Measurements from ENCODE around the gene WDR19. TPM values are rescaled to one million over a fixed set of nuclear protein-coding genes. Genes with fewer than 3 reads are reported as not detected.
"Not testable (repeated sequence)": the region's sequence is repeated elsewhere in the genome, so short reads cannot be mapped to it uniquely, and the experiment has no call there.

WDR19 gene
- total RNA-seq, 1 donor from 2014 or later = 70.5 TPM

DNA sequence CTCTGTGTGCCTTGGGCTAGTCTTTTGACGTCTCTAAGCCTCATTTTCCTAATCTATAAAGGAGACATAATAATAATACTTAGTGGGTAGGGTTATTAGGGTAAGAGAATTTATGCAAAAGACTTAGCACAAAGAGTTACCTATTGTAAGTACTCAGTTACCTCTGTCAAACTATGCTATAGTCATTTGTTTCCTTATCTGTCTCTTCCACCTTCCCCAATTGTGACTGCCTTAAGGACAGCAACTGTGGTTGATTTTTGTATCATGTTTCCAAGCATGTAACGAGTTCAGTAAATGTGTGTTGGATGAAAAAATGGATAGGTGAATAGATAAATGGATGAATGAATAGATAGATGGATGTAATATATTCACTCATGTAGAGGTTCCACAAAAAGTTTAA, 48.1 kb downstream of the WDR19 start:
- intact Hi-C loops (cut with DNase I) = no loop called here
- no peak for ATAC-seq
- no peak for DNase-seq (ENCODE audit: low spot score)

DNA sequence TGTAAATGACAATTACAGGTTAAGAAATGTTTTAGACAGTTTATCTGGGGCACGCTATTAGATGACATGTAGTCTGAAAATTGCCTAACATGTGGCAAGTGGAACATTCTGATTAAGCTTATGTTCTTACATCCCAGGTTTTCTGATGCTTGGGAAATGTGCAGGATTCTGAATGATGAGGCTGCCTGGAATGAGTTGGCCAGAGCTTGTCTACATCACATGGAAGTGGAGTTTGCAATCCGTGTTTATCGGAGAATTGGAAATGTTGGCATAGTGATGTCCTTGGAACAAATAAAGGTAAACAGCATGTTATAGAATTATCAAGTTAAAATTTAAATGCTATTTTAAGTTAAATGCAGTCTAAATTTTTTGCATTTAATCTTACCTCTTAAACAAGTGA, 49.3 kb downstream of the WDR19 start:
- no peak for ATAC-seq
- intact Hi-C loops (cut with DNase I) = no loop called here

DNA sequence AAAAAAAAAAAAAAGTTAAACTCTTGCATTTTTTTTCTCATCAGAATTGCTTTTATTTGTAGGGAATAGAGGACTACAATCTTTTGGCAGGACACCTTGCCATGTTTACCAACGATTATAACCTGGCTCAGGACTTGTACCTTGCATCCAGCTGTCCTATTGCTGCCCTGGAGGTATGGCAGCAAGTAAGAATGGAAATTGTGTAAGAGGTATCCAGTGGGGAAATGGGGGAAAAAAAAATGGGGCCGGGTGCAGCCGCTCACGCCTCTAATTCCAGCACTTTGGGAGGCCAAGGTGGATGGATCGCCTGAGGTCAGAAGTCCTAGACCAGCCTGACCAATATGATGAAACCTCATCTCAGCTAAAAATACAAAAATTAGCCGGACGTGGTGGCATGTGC, 49.8 kb downstream of the WDR19 start:
- ATAC-seq (no peak), DNase-seq (ENCODE audit: low spot score) (no peak)
- intact Hi-C loops (cut with DNase I) = no loop called here

More for the DNA sequence above, 49.3 kb downstream of the WDR19 start:
- no peak for DNase-seq (ENCODE audit: low spot score)

DNA sequence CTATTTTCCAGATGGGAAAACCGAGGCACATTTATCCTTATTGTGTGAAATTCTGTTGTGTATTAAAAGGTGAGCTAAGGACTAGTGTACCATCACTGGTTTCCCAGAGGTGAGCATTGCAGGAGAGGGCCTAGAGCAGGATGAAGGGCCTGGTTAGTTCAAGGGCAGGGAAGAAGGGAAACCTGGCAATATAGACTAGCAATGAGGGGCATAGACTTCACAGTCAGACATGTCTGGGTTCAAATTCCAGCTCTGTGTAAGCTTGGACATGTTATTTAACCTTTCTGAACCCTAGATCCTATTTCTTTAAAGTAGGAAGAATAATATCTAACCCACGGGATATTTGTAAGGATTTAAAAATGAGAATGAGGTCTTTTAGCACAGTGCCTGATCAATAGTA, 50.8 kb downstream of the WDR19 start:
- DNase-seq (ENCODE audit: low spot score) (no peak), ATAC-seq (no peak)
- intact Hi-C loops (cut with DNase I) = no loop called here

DNA sequence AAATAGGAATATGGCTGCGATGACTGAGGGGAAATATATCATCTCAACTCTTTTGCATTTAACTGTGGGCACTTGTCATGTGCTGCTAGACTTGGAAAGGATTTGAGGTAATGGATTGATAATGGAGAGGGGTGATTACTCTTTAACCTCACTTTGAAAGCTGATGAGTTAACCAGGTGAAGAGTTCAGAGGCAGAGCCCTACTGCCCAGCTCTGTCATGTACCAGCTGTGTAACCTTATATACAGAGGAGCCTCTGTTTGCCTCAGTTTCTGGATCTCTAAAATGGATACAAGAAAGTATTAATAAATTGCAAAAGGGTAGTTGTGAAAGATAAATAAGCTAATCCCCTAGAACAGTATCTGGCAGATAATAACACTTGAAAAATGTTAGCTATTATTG, 51.5 kb downstream of the WDR19 start:
- DNase-seq (ENCODE audit: low spot score) = no peak
- no peak for ATAC-seq
- intact Hi-C loops (cut with DNase I) = no loop called here

DNA sequence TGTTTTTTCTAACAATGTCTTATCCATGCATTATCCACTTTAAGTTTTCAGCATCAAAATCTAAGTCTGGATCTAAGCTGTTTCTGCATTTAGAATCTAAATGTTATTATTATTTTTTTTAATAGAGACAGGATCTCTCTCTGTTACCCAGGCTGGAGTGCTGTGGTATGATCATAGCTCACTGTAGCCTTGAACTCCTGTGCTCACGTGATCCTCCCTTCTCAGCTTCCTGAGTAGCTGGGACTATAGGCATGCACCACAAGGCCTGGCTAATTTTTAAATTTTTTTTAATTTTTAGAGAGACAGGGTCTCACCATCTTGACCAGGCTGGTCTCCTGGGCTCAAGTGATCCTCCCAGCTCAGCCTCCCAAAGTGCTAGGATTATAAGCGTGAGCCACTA, 52.7 kb downstream of the WDR19 start:
- intact Hi-C loops (cut with DNase I) = no loop called here
- no peak for ATAC-seq
- DNase-seq (ENCODE audit: low spot score) = no peak

DNA sequence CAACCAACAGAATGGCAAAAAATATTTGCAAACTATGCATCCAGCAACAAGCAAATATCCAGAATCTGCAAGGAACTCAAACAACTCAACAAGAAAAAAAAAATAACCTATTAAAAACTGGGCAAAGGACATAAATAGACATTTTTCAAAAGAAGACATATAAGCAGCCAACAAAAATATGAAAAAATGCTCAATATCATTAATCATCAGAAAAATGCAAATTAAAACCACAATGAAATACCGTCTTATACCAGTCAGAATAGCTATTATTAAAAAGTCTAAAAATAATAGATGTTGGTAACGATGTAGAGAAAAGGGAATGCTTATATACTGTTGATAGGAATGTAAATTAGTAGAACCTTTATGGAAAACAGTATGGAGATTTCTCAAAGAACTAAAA, 53.4 kb downstream of the WDR19 start:
- DNase-seq (ENCODE audit: low spot score) = no peak
- ATAC-seq = no peak
- intact Hi-C loops (cut with DNase I) = no loop called here

DNA sequence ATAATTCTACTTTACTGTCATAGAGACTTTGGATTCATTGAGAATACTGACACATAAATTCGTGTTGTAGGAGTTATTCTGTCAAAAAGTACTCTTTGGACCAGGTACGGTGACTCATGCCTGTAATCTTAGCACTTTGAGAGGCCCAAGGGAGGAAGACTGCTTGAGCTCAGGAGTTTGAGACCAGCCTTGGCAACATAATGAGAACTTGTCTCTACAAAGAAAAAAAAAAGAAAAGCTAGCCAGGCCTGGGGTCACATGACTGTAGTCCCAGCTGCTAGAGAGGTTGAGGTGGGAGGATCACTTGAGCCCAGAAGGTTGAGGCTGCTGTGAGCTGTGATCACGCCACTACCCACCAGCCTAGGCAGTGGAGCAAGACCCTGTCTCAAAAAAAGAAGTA, 54.9 kb downstream of the WDR19 start:
- no peak for ATAC-seq
- DNase-seq (ENCODE audit: low spot score) = no peak
- intact Hi-C loops (cut with DNase I) = no loop called here

DNA sequence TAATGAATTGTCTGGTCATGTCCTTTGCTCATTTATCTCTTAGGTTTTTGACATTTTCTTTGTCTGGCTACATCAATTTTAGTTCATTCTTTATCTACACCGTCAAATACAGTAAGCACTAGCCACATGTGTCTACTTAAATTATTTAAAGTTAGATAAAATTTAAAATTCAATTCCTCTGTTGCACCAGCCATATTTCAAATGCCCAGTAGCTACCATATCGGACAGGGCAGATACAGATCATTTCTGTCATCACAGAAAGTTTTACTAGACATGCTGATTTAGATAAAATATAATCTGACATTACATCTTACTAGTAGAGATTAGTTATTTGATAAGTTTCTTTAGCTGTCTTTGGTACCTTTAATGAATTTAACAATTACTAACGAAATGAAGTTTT, 61.1 kb downstream of the WDR19 start:
- ATAC-seq (no peak), DNase-seq (ENCODE audit: low spot score) (no peak)
- intact Hi-C loops (cut with DNase I) = no loop called here

DNA sequence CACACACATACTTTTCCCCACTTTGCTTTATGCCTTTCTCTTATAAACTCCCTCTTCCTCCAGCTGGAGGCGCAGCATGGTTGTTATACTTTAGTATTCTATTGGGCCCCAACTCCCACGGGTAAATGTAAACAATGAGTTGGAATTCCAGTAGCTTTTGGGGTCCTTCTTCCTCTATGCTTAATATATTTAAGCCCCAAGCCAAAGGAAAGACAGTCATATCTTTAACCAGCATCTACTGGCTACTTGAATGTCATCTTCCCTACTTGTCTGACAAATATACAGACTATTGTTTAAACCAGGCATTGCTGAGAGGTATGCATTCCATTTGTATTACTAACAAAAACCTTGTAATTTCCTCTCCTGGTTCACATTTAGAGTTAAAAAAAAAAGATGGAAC, 72.9 kb downstream of the WDR19 start:
- intact Hi-C loops (cut with DNase I) = no loop called here
- no peak for DNase-seq (ENCODE audit: low spot score)
- no peak for ATAC-seq

DNA sequence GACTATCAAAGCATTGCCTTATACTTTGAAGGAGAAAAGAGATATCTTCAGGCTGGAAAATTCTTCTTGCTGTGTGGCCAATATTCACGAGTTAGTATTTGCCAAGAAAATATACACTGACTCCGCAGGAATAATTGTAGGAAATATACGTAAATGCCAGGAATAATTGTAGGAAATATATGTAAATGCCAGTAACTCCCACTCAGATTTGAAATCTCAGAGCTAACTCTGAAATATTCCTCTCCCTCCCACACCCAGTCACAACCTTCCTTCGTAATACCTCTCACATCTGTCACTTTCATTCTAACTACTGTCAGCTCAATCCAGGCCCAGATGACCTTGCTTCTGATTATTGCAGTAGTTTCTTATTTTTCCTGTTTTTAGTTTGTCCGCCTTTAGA, 73.5 kb downstream of the WDR19 start:
- ATAC-seq (no peak), DNase-seq (ENCODE audit: low spot score) (no peak)
- intact Hi-C loops (cut with DNase I) = no loop called here

DNA sequence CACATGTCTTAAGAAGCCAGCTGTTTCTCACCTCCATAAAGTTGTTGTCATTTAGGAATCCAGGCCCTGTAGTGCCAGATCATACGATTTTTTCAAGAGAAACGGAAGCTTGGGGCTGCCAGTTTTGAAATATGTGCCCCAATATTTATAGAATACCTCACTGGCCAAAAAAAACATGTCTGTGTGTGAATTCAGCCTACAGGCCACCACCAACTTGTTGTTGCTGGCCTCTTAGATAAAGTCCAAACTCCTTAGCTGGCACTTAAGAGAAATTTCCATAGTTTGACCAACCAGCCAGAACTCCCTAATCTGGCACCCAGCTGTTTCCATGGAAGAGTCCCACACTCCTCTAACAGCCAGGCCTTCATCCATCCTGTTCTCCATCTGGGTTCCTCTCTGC, 74.1 kb downstream of the WDR19 start:
- ATAC-seq (no peak), DNase-seq (ENCODE audit: low spot score) (no peak)
- intact Hi-C loops (cut with DNase I) = no loop called here

DNA sequence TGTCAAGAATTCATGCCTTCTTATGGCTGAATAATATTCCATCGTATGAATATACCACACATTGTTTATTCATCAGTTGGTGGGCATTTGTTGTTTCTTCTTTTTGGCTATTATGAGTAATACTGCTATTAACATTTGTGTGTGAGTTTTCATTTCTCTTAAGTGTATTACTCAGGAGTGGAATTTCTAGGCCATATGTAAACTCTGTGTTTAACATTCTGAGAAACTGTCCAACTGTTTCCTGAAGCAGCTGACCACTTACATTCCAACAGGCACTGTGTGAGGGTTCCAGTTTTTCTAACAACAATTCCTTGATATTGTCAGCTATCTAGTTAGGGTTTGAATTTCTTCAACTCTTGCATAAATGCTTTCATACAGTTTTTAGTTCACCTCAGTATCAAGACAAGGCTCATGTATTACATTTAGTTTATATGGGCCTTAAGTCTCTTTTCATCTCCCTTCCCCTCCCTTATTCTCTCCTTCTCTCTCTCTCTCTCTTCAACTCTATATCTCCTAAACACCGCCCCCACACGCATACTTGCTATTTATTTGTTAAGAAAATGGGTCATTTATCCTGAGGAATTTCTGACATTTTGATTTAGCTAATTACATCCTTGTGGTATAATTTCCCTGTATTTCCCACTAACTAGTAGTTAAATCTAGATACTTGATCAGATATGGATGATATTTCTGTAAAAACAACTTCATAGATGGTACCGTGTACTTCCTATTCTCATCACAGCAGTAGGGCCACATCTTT, 77.4 kb downstream of the WDR19 start:
- DNase-seq (ENCODE audit: low spot score) (no peak), ATAC-seq (no peak)
- intact Hi-C loops (cut with DNase I) = no loop called here

DNA sequence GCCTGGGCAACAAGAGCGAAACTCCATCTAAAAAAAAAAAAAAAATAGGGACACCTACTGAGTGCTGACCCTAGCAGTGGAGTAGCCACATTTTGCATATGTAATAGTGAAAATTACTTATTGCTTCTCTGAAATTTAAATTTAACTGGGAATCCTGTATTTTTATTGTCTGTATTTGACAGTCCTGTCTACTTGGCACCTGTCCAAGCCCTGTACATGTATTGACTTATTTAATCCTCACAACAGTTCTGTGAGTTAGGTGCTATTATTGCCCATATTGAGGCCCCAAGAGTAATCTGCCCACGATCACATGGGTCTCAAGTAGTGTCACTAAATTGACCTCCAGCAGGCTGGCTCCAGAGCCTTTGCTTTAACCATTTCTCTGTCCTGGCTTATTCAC, 81.6 kb downstream of the WDR19 start:
- intact Hi-C loops (cut with DNase I) = no loop called here
- no peak for DNase-seq (ENCODE audit: low spot score)
- no peak for ATAC-seq

DNA sequence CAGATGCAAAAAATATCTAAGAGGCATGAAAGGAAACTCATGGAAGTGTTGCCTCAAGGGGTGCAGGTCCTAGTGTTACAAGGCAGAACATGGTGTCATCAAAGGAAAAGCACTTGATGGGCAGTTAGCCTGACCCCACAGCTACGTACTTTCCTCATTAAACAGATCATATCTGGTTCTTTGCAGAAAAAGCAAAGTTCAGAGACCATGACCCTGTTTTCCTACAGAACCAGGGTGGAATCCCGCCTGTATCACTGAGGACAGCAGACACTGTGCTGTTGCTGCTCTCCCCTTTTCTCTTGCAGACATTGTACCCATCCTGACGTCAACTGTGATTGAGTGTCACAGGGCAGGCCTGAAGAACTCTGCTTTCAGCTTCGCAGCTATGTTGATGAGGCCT, 92.2 kb downstream of the WDR19 start:
- intact Hi-C loops (cut with DNase I) = no loop called here
- ATAC-seq (no peak), DNase-seq (ENCODE audit: low spot score) (no peak)

DNA sequence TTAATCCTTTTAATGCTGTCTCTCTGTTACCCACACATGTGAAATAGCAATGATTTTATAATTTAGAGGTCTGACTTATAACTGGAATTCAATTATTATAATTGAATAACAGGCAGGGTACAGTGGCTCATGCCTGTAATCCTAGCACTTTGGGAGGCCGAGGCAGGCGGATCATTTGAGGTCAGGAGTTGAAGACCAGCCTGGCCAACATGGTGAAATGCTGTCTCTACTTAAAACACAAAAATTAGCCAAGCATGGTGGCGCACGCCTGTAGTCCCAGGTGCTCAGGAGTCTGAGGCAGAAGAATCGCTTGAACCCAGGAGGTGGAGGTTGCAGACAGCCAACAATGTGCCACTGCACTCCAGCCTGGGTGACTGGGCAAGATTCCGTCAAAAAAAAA, 95.3 kb downstream of the WDR19 start:
- ATAC-seq; DNase-seq (ENCODE audit: low spot score); intact Hi-C loops (cut with DNase I): not testable (repeated sequence)

DNA sequence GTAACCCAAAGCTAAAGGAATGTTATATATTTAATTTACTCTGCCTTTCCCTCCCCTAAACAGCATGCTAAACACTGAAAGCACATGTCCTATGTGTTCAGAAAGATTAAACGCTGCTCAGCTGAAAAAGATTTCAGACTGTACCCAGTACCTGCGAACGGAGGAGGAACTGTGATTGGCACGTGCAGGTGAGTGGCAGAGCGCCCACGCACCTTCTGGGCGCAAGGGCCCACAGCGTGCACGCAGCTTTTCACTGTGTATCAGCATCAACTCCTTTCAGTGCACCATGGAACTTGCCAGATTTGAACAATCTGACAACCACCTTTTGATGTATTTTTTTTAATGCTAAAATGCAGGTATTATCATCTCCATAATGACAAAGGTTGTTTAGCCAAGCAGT, 96.1 kb downstream of the WDR19 start:
- ATAC-seq = no peak
- DNase-seq (ENCODE audit: low spot score) = no peak
- intact Hi-C loops (cut with DNase I) = no loop called here

DNA sequence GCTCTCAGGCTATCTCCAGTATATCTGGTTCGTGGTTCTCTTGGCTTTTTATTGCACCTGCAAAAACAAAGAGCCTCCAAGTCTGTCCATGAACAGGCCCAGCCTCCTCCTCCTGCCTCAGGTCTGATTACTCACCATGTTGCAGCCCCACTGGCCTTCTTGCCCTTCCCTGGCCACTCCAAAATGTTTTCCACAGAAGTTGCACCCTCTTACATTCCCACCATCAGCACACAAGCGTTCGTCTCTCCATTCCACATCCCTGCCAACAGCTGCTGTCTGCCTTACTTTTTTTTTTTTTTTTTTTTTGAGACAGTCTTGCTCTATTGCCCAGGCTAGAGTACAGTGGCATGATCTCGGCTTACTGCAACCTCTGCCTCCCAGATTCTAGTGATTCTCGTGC, 97.1 kb downstream of the WDR19 start:
- no peak for ATAC-seq
- no peak for DNase-seq (ENCODE audit: low spot score)
- intact Hi-C loops (cut with DNase I) = no loop called here

DNA sequence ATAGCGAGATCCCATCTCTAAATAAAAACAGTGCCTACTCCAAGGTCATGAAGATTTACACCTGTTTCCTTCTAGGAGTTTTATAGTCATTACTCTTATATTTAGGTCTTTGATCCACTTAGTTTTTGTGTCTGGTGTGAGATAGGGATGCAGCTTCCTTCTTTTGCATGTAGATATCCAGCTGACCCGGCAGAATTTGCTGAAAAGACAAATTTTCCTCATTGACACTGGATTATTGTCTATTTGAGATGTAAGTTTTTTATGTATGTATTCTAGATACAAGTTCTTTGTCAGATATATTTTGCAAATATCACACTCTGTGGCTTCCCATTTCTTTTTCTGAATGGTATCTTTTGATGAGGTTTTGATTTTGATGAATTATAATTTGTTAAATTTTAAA, 98.4 kb downstream of the WDR19 start:
- intact Hi-C loops (cut with DNase I) = no loop called here
- no peak for ATAC-seq
- no peak for DNase-seq (ENCODE audit: low spot score)

DNA sequence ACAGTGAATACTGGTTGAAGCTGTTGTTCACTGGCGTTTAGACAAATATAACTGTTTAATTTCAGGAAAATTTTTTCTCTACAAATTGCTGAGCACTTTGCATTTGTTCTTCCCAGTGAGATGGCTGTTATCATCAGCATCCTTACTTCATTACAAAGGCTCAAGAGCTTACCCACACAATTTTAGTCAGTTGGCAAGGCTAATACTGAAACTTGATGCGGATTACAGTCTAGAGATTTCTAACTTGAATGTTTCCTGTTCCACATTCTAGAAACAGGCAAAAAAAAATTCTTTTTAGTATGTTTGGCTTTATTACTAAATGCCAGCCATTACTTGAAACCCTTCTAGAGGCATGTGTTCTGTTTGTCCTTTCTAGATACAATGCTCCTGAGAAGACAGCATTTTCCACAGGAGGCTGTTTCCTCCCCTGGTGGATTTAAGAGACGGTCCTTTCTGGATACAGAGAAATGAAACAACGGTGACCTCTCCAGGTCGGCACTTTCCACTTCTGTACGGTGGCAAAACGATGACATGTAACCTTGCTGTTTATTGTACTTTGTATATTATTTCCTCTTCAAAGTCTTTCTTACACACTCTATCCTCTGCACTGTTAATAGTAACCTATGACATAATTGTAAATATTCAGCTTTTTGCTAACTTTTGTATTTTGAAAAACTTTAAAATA, 102.9 kb downstream of the WDR19 start:
- DNase-seq (ENCODE audit: low spot score) (no peak), ATAC-seq (no peak)
- intact Hi-C loops (cut with DNase I) = no loop called here

DNA sequence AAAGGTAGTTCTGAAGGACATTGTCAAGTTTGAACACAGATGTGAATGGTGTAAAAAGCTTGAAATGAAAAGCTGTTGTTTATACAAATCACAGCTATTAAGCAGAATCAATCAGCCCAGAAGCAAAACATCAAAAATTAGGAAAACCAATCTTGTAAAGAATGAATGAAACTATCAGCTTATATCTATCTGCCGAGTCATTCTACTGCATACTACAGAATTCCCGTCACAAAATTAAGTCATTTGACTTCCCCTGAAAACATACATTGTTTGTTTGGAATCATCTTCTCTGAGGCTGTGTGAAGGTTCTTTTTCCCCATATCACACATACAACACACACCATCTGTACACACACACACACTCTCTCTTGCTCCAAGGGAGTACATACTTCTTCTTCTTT, 103.5 kb downstream of the WDR19 start:
- intact Hi-C loops (cut with DNase I) = no loop called here
- DNase-seq (ENCODE audit: low spot score) (no peak), ATAC-seq (no peak)
